HEK293 (cell line): ENCODE results near the gene TMEM229B.
"Not testable (repeated sequence)": the region's sequence is repeated elsewhere in the genome, so short reads cannot be mapped to it uniquely, and the experiment has no call there.

Experiments used
- CTCF ChIA-PET: fragments of 350-600 bp; formaldehyde crosslinking; extraction: SDS; loops from one replicate; lab custom pipeline; 2021; ENCODE audit warnings: antibody characterized with exemption; lab: Yijun Ruan, JAX
- POLR2A ChIA-PET: fragments of 300-600 bp; formaldehyde crosslinking; extraction: SDS; loops from one replicate; lab custom pipeline; 2020; ENCODE audit warnings: antibody characterized with exemption, inconsistent platforms; lab: Yijun Ruan, JAX
- H3K27ac ChIP-seq: fragments of 200-500 bp; sonication (Bioruptor generic); 2 replicates; pipeline ENCODE4 v1.5.1; 2014; ENCODE audit warnings: low read depth, low read length, control low read depth, inconsistent platforms; ENCODE audit errors: extremely low read depth
- H3K36me3 ChIP-seq, 2 experiments: fragments of 200-500 bp in 1 of 2; sonication (Bioruptor generic) in 1 of 2; 1 replicate in 1 of 2; 2 replicates in 1 of 2; pipeline ENCODE4 v1.5.1; 2014 to 2017; ENCODE audit warnings: inconsistent platforms in 2 of 2, low read length in 2 of 2; ENCODE audit not compliant: control insufficient read depth in 2 of 2, insufficient read depth in 1 of 2
- H3K4me1 ChIP-seq: fragments of 200-500 bp; sonication (Bioruptor generic); 2 replicates; pipeline ENCODE4 v1.5.1; 2014; ENCODE audit warnings: mild to moderate bottlenecking, low read length, inconsistent platforms; ENCODE audit not compliant: control insufficient read depth, insufficient read depth
- H3K4me3 ChIP-seq: 2 replicates; pipeline ENCODE4 v1.5.1; 2011; ENCODE audit warnings: low read depth, mild to moderate bottlenecking, control low read depth, low read length, moderate library complexity
- H3K9me3 ChIP-seq: fragments of 200-500 bp; sonication (Bioruptor generic); 2 replicates; pipeline ENCODE4 v1.5.1; 2014; ENCODE audit warnings: low read depth, low read length, inconsistent platforms; ENCODE audit not compliant: control insufficient read depth, insufficient read depth
- GLIS2 ChIP-seq: fragments of 450-650 bp; formaldehyde crosslinking; IDR thresholded peaks from 2 replicates; pipeline ENCODE4 v1.5.1; 2016; ENCODE audit warnings: missing biosample characterization, missing genetic modification characterization
- REPIN1 ChIP-seq: fragments of 450-650 bp; formaldehyde crosslinking; IDR thresholded peaks from 2 replicates; pipeline ENCODE4 v1.5.1; 2017; ENCODE audit warnings: missing biosample characterization, missing genetic modification characterization, low read depth
- SP2 ChIP-seq: fragments of 450-650 bp; formaldehyde crosslinking; IDR thresholded peaks from 2 replicates; pipeline ENCODE4 v1.5.1; 2016; ENCODE audit warnings: missing biosample characterization, missing genetic modification characterization
- ZBTB7A ChIP-seq: fragments of 450-650 bp; formaldehyde crosslinking; IDR thresholded peaks from 2 replicates; pipeline ENCODE4 v1.5.1; 2016; ENCODE audit warnings: low read depth, missing biosample characterization, missing genetic modification characterization
- ZEB2 ChIP-seq: fragments of 450-650 bp; formaldehyde crosslinking; IDR thresholded peaks from 2 replicates; pipeline ENCODE4 v1.5.1; 2016; ENCODE audit warnings: missing biosample characterization, missing genetic modification characterization
- ZNF341 ChIP-seq: fragments of 450-650 bp; formaldehyde crosslinking; IDR thresholded peaks from 2 replicates; pipeline ENCODE4; 2016; ENCODE audit warnings: low read depth, missing biosample characterization, missing genetic modification characterization
- ZNF433 ChIP-seq: fragments of 450-650 bp; formaldehyde crosslinking; IDR thresholded peaks from 2 replicates; pipeline ENCODE4 v1.5.1; 2016; ENCODE audit warnings: missing biosample characterization, missing genetic modification characterization, low read depth
- ZNF529 ChIP-seq: fragments of 450-650 bp; formaldehyde crosslinking; IDR thresholded peaks from 2 replicates; pipeline ENCODE4 v1.5.1; 2017; ENCODE audit warnings: missing genetic modification characterization, missing biosample characterization; ENCODE audit not compliant: insufficient replicate concordance
- ZNF561 ChIP-seq: fragments of 450-650 bp; IDR thresholded peaks from 2 replicates; pipeline ENCODE4 v1.5.1; 2018; ENCODE audit warnings: missing biosample characterization, missing genetic modification characterization, borderline replicate concordance
- ZNF747 ChIP-seq: fragments of 450-650 bp; formaldehyde crosslinking; IDR thresholded peaks from 2 replicates; pipeline ENCODE4 v1.5.1; 2016; ENCODE audit warnings: missing biosample characterization, missing genetic modification characterization
- ZSCAN16 ChIP-seq: fragments of 450-650 bp; formaldehyde crosslinking; IDR thresholded peaks from 2 replicates; pipeline ENCODE4 v1.5.1; 2016; ENCODE audit warnings: missing biosample characterization, missing genetic modification characterization
- TF ChIP-seq, protein P1 (sequence below): fragments of 450-650 bp; formaldehyde crosslinking; IDR thresholded peaks from 2 replicates; pipeline ENCODE4 v1.5.1; 2017; ENCODE audit warnings: missing biosample characterization, missing genetic modification characterization
- TF ChIP-seq, protein P2 (sequence below): fragments of 450-650 bp; formaldehyde crosslinking; IDR thresholded peaks from 2 replicates; pipeline ENCODE4 v1.5.1; 2016; ENCODE audit warnings: missing biosample characterization, missing genetic modification characterization
- TF ChIP-seq, protein P3 (sequence below): fragments of 450-650 bp; formaldehyde crosslinking; IDR thresholded peaks from 2 replicates; pipeline ENCODE4 v1.5.1; 2016; ENCODE audit warnings: missing biosample characterization, missing genetic modification characterization
- TF ChIP-seq, protein P4 (sequence below): fragments of 450-650 bp; formaldehyde crosslinking; IDR thresholded peaks from 2 replicates; pipeline ENCODE4 v1.5.1; 2016; ENCODE audit warnings: missing biosample characterization, missing genetic modification characterization
- TF ChIP-seq, protein P5 (sequence below): fragments of 450-650 bp; formaldehyde crosslinking; IDR thresholded peaks from 2 replicates; pipeline ENCODE4 v1.5.1; 2016; ENCODE audit warnings: missing biosample characterization, missing genetic modification characterization, low read depth

Gene TMEM229B

DNA sequence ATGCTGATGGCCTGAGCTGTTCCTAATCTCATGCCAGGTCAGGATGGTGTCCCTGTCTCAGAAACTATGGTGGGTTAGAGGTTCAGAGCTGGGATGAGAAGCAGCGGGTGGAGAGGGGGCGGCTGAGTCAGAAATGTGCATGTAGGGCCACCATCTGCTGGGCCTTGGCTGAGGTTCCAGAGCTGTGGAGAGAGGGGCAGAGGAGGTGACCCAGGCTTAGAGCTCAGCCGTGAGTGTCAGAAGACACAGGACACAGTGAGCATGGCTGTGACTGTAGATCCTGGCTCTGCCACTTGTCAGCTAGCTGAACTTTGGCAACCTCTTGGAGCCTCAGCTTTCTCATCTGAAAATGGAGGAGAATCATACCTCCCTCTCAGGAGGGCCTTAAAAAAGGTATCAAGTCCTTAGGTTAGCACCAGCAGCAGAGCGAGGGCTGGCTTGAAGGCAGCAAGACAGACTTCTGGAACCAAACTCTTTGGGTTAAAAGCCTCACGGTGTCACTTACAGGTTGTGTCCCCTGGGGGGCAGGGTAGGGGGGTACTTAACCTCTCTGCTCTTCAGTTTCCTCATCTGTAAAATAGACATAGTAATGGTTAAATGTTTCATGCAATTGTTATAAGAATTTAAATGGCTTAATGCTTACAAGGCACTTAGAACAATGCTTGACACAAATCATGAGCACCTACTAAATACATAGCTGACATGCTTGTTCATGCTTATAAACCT lies 34.8 kb downstream of the TMEM229B start:
- ChIA-PET POLR2A (no interaction called here), CTCF (interaction anchor here (0.9 kb wide), 1 partner anchor 11 kb away, joined by 4 read pairs; no protein-coding TSS in a partner anchor)
- no peaks in the 10 kb centered on the region for H3K36me3 ChIP-seq
- no peak overlapping the region for H3K4me3 ChIP-seq
- H3K4me1 ChIP-seq = no peaks in the 10 kb centered on the region
- no peak overlapping the region for H3K27ac ChIP-seq
- no peaks in the 10 kb centered on the region for H3K9me3 ChIP-seq
- TF ChIP-seq ZEB2 (no peak), ZNF747 (tag by site-specific recombination) (no peak), REPIN1 (tag by site-specific recombination) (no peak), ZBTB7A (no peak), GLIS2 (tag by site-specific recombination) (no peak), ZNF341 (no peak), ZNF433 (tag by site-specific recombination) (no peak), ZSCAN16 (tag by site-specific recombination) (no peak), ZNF529 (tag by site-specific recombination) (no peak), ZNF561 (tag by site-specific recombination) (no peak), SP2 (no peak)
- TF ChIP-seq, protein P1, sequence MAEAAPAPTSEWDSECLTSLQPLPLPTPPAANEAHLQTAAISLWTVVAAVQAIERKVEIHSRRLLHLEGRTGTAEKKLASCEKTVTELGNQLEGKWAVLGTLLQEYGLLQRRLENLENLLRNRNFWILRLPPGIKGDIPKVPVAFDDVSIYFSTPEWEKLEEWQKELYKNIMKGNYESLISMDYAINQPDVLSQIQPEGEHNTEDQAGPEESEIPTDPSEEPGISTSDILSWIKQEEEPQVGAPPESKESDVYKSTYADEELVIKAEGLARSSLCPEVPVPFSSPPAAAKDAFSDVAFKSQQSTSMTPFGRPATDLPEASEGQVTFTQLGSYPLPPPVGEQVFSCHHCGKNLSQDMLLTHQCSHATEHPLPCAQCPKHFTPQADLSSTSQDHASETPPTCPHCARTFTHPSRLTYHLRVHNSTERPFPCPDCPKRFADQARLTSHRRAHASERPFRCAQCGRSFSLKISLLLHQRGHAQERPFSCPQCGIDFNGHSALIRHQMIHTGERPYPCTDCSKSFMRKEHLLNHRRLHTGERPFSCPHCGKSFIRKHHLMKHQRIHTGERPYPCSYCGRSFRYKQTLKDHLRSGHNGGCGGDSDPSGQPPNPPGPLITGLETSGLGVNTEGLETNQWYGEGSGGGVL (tag by site-specific recombination) = no peak
- TF ChIP-seq, protein P2, sequence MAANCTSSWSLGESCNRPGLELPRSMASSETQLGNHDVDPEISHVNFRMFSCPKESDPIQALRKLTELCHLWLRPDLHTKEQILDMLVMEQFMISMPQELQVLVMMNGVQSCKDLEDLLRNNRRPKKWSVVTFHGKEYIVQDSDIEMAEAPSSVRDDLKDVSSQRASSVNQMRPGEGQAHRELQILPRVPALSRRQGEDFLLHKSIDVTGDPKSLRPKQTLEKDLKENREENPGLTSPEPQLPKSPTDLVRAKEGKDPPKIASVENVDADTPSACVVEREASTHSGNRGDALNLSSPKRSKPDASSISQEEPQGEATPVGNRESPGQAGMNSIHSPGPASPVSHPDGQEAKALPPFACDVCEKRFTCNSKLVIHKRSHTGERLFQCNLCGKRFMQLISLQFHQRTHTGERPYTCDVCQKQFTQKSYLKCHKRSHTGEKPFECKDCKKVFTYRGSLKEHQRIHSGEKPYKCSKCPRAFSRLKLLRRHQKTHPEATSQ (tag by site-specific recombination) = no peak
- TF ChIP-seq, protein P3, sequence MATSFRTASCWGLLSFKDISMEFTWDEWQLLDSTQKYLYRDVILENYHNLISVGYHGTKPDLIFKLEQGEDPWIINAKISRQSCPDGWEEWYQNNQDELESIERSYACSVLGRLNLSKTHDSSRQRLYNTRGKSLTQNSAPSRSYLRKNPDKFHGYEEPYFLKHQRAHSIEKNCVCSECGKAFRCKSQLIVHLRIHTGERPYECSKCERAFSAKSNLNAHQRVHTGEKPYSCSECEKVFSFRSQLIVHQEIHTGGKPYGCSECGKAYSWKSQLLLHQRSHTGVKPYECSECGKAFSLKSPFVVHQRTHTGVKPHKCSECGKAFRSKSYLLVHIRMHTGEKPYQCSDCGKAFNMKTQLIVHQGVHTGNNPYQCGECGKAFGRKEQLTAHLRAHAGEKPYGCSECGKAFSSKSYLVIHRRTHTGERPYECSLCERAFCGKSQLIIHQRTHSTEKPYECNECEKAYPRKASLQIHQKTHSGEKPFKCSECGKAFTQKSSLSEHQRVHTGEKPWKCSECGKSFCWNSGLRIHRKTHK (tag by site-specific recombination) = no peak
- TF ChIP-seq, protein P4, sequence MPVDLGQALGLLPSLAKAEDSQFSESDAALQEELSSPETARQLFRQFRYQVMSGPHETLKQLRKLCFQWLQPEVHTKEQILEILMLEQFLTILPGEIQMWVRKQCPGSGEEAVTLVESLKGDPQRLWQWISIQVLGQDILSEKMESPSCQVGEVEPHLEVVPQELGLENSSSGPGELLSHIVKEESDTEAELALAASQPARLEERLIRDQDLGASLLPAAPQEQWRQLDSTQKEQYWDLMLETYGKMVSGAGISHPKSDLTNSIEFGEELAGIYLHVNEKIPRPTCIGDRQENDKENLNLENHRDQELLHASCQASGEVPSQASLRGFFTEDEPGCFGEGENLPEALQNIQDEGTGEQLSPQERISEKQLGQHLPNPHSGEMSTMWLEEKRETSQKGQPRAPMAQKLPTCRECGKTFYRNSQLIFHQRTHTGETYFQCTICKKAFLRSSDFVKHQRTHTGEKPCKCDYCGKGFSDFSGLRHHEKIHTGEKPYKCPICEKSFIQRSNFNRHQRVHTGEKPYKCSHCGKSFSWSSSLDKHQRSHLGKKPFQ (tag by site-specific recombination) = no peak
- TF ChIP-seq, protein P5, sequence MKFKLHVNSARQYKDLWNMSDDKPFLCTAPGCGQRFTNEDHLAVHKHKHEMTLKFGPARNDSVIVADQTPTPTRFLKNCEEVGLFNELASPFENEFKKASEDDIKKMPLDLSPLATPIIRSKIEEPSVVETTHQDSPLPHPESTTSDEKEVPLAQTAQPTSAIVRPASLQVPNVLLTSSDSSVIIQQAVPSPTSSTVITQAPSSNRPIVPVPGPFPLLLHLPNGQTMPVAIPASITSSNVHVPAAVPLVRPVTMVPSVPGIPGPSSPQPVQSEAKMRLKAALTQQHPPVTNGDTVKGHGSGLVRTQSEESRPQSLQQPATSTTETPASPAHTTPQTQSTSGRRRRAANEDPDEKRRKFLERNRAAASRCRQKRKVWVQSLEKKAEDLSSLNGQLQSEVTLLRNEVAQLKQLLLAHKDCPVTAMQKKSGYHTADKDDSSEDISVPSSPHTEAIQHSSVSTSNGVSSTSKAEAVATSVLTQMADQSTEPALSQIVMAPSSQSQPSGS (tag by site-specific recombination) = no peak

DNA sequence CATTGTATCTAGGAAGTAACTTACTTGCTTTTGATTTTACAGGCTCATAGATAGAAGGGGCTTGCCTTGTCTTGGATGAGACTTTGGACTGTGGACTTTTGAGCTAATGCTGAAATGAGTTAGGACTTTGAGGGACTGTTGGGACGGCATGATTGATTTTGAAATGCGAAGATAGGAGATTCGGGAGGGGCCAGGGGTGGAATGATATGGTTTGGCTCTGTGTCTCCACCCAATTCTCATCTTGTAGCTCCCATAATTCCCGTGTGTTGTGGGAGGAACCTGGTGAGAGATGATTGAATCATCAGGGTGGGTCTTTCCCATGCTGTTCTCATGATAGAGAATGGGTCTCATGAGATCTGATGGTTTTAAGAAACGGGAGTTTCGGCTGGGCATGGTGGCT lies 36.9 kb downstream of the TMEM229B start:
- H3K27ac ChIP-seq, H3K4me3 ChIP-seq, H3K9me3 ChIP-seq, H3K4me1 ChIP-seq, POLR2A ChIA-PET, H3K36me3 ChIP-seq: not testable (repeated sequence)
- CTCF ChIA-PET = interaction anchor here (0.6 to 0.7 kb wide), 2 partner anchors 74 to 431 kb away, joined by 4 read pairs; no protein-coding TSS in a partner anchor
